HepG2 (cell line): ENCODE measurements around the gene ALDH4A1. TPM values are rescaled to one million over a fixed set of nuclear protein-coding genes. Genes with fewer than 3 reads are reported as not detected.

Experiments
- CC2D1A ChIP-seq: sonication (generic); formaldehyde crosslinking; IDR thresholded peaks from 2 replicates; pipeline ENCODE4 v1.8.1; 2023; ENCODE audit warnings: mild to moderate bottlenecking, missing genetic modification reagents
- CCAR2 ChIP-seq: fragments of 200-400 bp; formaldehyde crosslinking; optimal IDR thresholded peaks from 2 replicates; pipeline ENCODE3; 2018; ENCODE audit warnings: low read depth, mild to moderate bottlenecking, low read length, moderate library complexity
- FOXA3 ChIP-seq: IDR thresholded peaks from 2 replicates; pipeline ENCODE4 v1.6.1; 2016; ENCODE audit warnings: missing genetic modification reagents, missing compliant biosample characterization
- GABPA ChIP-seq, 2 experiments: IDR thresholded peaks; 2 replicates each; pipeline ENCODE4 v1.6.1; 2011 to 2016; ENCODE audit warnings: low read depth in 2 of 2, low read length in 1 of 2, missing biosample characterization in 1 of 2, missing genetic modification characterization in 1 of 2
- HMG20A ChIP-seq: IDR thresholded peaks from 2 replicates; pipeline ENCODE4 v1.6.1; 2016; ENCODE audit warnings: borderline replicate concordance
- HOXA3 ChIP-seq: sonication (generic); formaldehyde crosslinking; IDR thresholded peaks from 2 replicates; pipeline ENCODE4 v1.5.0; 2020; ENCODE audit warnings: missing genetic modification reagents
- HOXA5 ChIP-seq: sonication (generic); formaldehyde crosslinking; IDR thresholded peaks from 2 replicates; pipeline ENCODE4 v1.4.0; 2020; ENCODE audit warnings: missing genetic modification reagents
- KDM4B ChIP-seq: sonication (generic); formaldehyde crosslinking; IDR thresholded peaks from 2 replicates; pipeline ENCODE4 v1.4.0; 2020; ENCODE audit warnings: missing genetic modification reagents
- MED8 ChIP-seq: sonication (generic); formaldehyde crosslinking; IDR thresholded peaks from 2 replicates; pipeline ENCODE4 v1.8.1; 2023; ENCODE audit warnings: mild to moderate bottlenecking, missing genetic modification reagents; ENCODE audit not compliant: insufficient replicate concordance
- MIER2 ChIP-seq: IDR thresholded peaks from 2 replicates; pipeline ENCODE4 v1.6.1; 2016; ENCODE audit warnings: missing biosample characterization, missing genetic modification reagents
- PRDM15 ChIP-seq: sonication (generic); formaldehyde crosslinking; IDR thresholded peaks from 2 replicates; pipeline ENCODE4 v1.4.0; 2020; ENCODE audit warnings: missing genetic modification reagents
- SOX13 ChIP-seq, 3 experiments: fragments of 450-650 bp in 1 of 3; sonication (generic) in 1 of 3; formaldehyde crosslinking in 1 of 3; IDR thresholded peaks in 2 of 3; conservative IDR thresholded peaks in 1 of 3; 2 replicates each; pipeline versions ENCODE4 v1.5.0 to v1.6.1; 2016 to 2020; ENCODE audit warnings: antibody characterized with exemption in 1 of 3, mild to moderate bottlenecking in 1 of 3, missing compliant biosample characterization in 1 of 3, missing genetic modification reagents in 1 of 3, moderate library complexity in 1 of 3
- TBL1XR1 ChIP-seq: fragments of 150-350 bp; IDR thresholded peaks from 2 replicates; pipeline ENCODE4 v1.6.1; 2014; ENCODE audit warnings: borderline replicate concordance, low read length; ENCODE audit not compliant: partially characterized antibody
- ZFX ChIP-seq: sonication (generic); formaldehyde crosslinking; IDR thresholded peaks from 2 replicates; pipeline ENCODE4 v1.4.0; 2020; ENCODE audit warnings: mild to moderate bottlenecking, low read depth, missing genetic modification reagents, moderate library complexity
- ZMAT3 ChIP-seq: sonication (generic); formaldehyde crosslinking; conservative IDR thresholded peaks from 2 replicates; pipeline ENCODE4 v1.7.0; 2021; ENCODE audit warnings: missing genetic modification reagents
- ZNF205 ChIP-seq: IDR thresholded peaks from 2 replicates; pipeline ENCODE4 v1.6.1; 2018; ENCODE audit warnings: missing biosample characterization, missing genetic modification reagents
- ZNF317 ChIP-seq: sonication (generic); formaldehyde crosslinking; IDR thresholded peaks from 2 replicates; pipeline ENCODE4 v1.5.0; 2020; ENCODE audit warnings: mild to moderate bottlenecking, missing genetic modification reagents
- ZNF768 ChIP-seq: sonication (generic); formaldehyde crosslinking; IDR thresholded peaks from 2 replicates; pipeline ENCODE4 v1.4.0; 2020; ENCODE audit warnings: missing genetic modification reagents
- ZSCAN29 ChIP-seq: sonication (generic); formaldehyde crosslinking; conservative IDR thresholded peaks from 2 replicates; pipeline ENCODE4 v1.4.0; 2020; ENCODE audit warnings: mild to moderate bottlenecking, missing genetic modification reagents
- polyA plus RNA-seq, 8 experiments: library from polyadenylated mRNA; depleted of rRNA in 3 of 8; stranded (reverse) in 7 of 8; unstranded in 1 of 8; fragments of >200 nt; fragmentation: Illumina TruSeq in 4 of 8; extraction: Trizol in 4 of 8; gene quantifications; 2 replicates each; pipeline versions ENCODE4 v1.2.1 to v1.2.3, GENCODE V29; 2011 to 2016; ENCODE audit warnings: low read depth in 4 of 8, missing spikeins in 1 of 8, mixed read lengths in 1 of 8; ENCODE audit not compliant: insufficient read depth in 1 of 8
- total RNA-seq, 5 experiments: library from RNA; depleted of rRNA; stranded (reverse); fragments of >200 nt; fragmentation: Illumina TruSeq; extraction: Trizol; gene quantifications; 2 replicates each; pipeline ENCODE4 v1.2.3, GENCODE V29; 2016; ENCODE audit warnings: low read depth in 1 of 5
- TF ChIP-seq, protein P1 (sequence below): sonication (generic); formaldehyde crosslinking; IDR thresholded peaks from 2 replicates; pipeline ENCODE4 v1.4.0; 2020; ENCODE audit warnings: missing genetic modification reagents, borderline replicate concordance
- TF ChIP-seq, protein P2 (sequence below): sonication (generic); formaldehyde crosslinking; IDR thresholded peaks from 2 replicates; pipeline ENCODE4 v1.4.0; 2020; ENCODE audit warnings: missing genetic modification reagents, mild to moderate bottlenecking, borderline replicate concordance
- TF ChIP-seq, protein P3 (sequence below): sonication (generic); formaldehyde crosslinking; IDR thresholded peaks from 2 replicates; pipeline ENCODE4 v1.5.1; 2020; ENCODE audit warnings: mild to moderate bottlenecking, moderate library complexity, missing genetic modification reagents

The ALDH4A1 gene
- total and polyA plus RNA-seq, 2 of the 13 experiments (the other 11 are each of a cell fraction or from before 2014, with no cell fraction given): 76.4 to 240 TPM

DNA sequence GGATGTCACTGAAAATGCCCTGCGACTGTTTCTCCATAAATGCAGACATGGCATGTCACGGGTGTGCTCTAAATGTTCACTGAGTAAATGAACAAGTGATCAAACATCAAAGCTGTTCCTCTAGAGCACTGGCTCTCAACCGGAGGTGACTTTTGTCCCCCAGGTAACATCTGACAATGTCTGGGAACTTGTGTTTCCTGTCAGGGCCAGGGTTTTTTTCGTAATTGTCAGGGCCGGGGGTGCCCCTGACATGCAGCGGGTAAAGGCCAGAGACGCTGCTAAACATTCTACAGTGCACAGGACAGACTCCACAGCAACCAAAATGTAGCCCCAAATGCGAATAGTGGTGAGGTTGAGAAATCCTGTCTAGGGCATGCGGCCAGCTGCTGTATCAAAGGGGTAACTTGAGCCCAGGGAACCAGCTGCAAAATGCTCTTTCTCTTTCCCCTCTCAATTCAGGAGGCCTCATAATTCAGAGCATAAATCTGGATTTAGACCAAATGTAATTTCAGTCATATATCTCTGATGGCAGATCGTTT is 2.0 kb downstream of the ALDH4A1 start (continued):
- TF ChIP-seq PRDM15 (CRISPR knock-in tag) (no peak), TBL1XR1 (peak; percentile 54), ZNF317 (CRISPR knock-in tag) (peak; percentile 70; the same call in 1 of the 2 replicates), ZNF768 (peak; percentile 95), CCAR2 (no peak), HMG20A (CRISPR knock-in tag) (peak; percentile 79; the same call in 1 of the 2 replicates), ZFX (CRISPR knock-in tag) (peak; percentile 53; the same call in 1 of the 2 replicates), SOX13 (IDR thresholded peaks at IDR 0.05) (peak; percentile 61; the same call in 1 of the 2 replicates), SOX13 (CRISPR knock-in tag; conservative IDR thresholded peaks at IDR 0.05 in 1 of 2, IDR thresholded peaks at IDR 0.05 in 1 of 2) (peak in 1 of 2 experiments; percentile 92; a peak in 2 of 4 replicates), FOXA3 (CRISPR knock-in tag) (peak; percentile 87), HOXA5 (peak; percentile 76; the same call in 1 of the 2 replicates), GABPA (IDR thresholded peaks at IDR 0.05; ENCODE audit: low read depth, low read length) (no peak), GABPA (CRISPR knock-in tag; IDR thresholded peaks at IDR 0.05; ENCODE audit: low read depth) (peak; percentile 73), MED8 (CRISPR knock-in tag) (peak; percentile 68), CC2D1A (CRISPR knock-in tag) (no peak), KDM4B (no peak), MIER2 (CRISPR knock-in tag) (peak; percentile 65; the same call in 1 of the 2 replicates), ZSCAN29 (CRISPR knock-in tag) (0 out of 2 replicates have a peak, but pooled peaks have one; percentile 39), ZNF205 (CRISPR knock-in tag) (peak; percentile 73; the same call in 1 of the 2 replicates), HOXA3 (CRISPR knock-in tag) (peak; percentile 82; the same call in 1 of the 2 replicates), ZMAT3 (CRISPR knock-in tag) (peak; percentile 81)
- TF ChIP-seq, protein P1, sequence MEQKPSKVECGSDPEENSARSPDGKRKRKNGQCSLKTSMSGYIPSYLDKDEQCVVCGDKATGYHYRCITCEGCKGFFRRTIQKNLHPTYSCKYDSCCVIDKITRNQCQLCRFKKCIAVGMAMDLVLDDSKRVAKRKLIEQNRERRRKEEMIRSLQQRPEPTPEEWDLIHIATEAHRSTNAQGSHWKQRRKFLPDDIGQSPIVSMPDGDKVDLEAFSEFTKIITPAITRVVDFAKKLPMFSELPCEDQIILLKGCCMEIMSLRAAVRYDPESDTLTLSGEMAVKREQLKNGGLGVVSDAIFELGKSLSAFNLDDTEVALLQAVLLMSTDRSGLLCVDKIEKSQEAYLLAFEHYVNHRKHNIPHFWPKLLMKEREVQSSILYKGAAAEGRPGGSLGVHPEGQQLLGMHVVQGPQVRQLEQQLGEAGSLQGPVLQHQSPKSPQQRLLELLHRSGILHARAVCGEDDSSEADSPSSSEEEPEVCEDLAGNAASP (CRISPR knock-in tag): peak; percentile 92
- TF ChIP-seq, protein P2, sequence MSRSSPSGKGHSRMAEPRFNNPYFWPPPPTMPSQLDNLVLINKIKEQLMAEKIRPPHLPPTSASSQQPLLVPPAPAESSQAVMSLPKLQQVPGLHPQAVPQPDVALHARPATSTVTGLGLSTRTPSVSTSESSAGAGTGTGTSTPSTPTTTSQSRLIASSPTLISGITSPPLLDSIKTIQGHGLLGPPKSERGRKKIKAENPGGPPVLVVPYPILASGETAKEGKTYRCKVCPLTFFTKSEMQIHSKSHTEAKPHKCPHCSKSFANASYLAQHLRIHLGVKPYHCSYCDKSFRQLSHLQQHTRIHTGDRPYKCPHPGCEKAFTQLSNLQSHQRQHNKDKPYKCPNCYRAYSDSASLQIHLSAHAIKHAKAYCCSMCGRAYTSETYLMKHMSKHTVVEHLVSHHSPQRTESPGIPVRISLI (CRISPR knock-in tag): peak; percentile 95
- TF ChIP-seq, protein P3, sequence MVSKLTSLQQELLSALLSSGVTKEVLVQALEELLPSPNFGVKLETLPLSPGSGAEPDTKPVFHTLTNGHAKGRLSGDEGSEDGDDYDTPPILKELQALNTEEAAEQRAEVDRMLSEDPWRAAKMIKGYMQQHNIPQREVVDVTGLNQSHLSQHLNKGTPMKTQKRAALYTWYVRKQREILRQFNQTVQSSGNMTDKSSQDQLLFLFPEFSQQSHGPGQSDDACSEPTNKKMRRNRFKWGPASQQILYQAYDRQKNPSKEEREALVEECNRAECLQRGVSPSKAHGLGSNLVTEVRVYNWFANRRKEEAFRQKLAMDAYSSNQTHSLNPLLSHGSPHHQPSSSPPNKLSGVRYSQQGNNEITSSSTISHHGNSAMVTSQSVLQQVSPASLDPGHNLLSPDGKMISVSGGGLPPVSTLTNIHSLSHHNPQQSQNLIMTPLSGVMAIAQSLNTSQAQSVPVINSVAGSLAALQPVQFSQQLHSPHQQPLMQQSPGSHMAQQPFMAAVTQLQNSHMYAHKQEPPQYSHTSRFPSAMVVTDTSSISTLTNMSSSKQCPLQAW (CRISPR knock-in tag): peak; percentile 98
